CMK (cell line): ENCODE measurements around the gene HK1.

ENCODE experiments used
- DNase-seq: peaks from one replicate; pipeline ENCODE4 v3.0.0-alpha.2; 2010; ENCODE audit warnings: low read depth

HK1 gene

GRCh38 chr10:69406302-69406811 lies 128.1 kb downstream of the HK1 start:
- no peak for DNase-seq

- DNase-seq: no peak
These were observed 128.7 kb downstream of the HK1 start for GRCh38 chr10:69406816-69407580.

- DNase-seq: no peak
These were observed 129.5 kb downstream of the HK1 start for GRCh38 chr10:69407621-69408301.

- DNase-seq: peak; percentile 84
These were observed 130.3 kb downstream of the HK1 start for GRCh38 chr10:69408318-69409175.

- DNase-seq: no peak
These were observed 130.8 kb downstream of the HK1 start for GRCh38 chr10:69409176-69409495.

GRCh38 chr10:69409968-69410367 lies 131.7 kb downstream of the HK1 start:
- DNase-seq: no peak

- DNase-seq: no peak
These were observed 132.2 kb downstream of the HK1 start for GRCh38 chr10:69410487-69410886.

GRCh38 chr10:69411476-69411875 lies 133.2 kb downstream of the HK1 start:
- DNase-seq: no peak

- peak; percentile 60 for DNase-seq
These were observed 134.0 kb downstream of the HK1 start for GRCh38 chr10:69412232-69412790.

GRCh38 chr10:69413221-69413865 lies 135.0 kb downstream of the HK1 start:
- no peak for DNase-seq

- no peak for DNase-seq
These were observed 136.0 kb downstream of the HK1 start for GRCh38 chr10:69414036-69415018.

GRCh38 chr10:69415049-69415448 lies 136.8 kb downstream of the HK1 start:
- DNase-seq: no peak

GRCh38 chr10:69415951-69416350 lies 137.7 kb downstream of the HK1 start:
- DNase-seq: no peak

- DNase-seq: no peak
These were observed 138.4 kb downstream of the HK1 start, which contains the start of gene TACR2 for GRCh38 chr10:69416695-69417094. TACR2 (minus strand) TSS chr10:69416918; CDS start chr10:69416323, 595 bp downstream.

- DNase-seq: no peak
These were observed 139.2 kb downstream of the HK1 start for GRCh38 chr10:69417542-69417941.

GRCh38 chr10:69418052-69418752 lies 139.9 kb downstream of the HK1 start:
- DNase-seq: no peak

- DNase-seq: no peak
These were observed 140.9 kb downstream of the HK1 start for GRCh38 chr10:69419096-69419743.

- DNase-seq: no peak
These were observed 141.4 kb downstream of the HK1 start for GRCh38 chr10:69419744-69420126.

GRCh38 chr10:69421611-69422308 lies 143.5 kb downstream of the HK1 start:
- DNase-seq: no peak
